ENCODE data around the gene LRMDA.

LRMDA gene

DNA sequence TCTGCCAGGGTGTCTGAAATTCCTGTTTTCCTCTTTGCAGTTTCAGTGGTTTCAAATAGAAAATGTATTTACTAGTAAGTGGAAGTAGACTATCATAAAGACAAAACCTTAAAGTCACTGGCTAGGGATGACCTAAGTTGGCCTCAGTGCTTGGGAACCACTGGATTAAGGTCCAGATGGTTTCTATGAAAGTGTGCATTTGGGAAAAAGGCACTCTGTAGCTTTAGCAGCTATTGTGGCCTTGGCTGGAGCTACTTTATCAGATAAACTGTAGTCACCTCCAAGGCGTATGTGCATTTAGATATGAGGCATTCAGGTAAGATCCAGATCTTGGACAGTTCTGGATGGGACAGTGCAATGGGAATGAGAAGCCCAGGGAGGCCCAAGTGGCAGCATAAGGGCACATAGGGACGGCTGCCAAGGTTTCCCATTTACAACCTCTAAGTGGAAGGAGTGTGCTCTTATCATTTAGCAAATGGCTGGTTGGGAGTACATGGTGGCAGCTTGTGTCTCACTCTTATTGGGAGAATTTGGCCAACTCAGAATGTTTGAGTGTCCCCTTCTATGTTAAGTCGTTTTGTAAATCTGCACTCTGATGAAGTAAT lies 185.6 kb downstream of the LRMDA start:
- Histone ChIP-seq H3K4me3 (ENCODE audit: insufficient read depth in 1 of 2, low read depth in 1 of 2, low read length in 2 of 2) (no peak overlapping the region), H3K4me1 (ENCODE audit: control insufficient read depth, insufficient read depth, low read depth, low read length) (no peaks in the 10 kb centered on the region), H3K36me3 (ENCODE audit: control insufficient read depth in 1 of 2, insufficient read depth in 2 of 2, low read depth in 1 of 2, low read length in 2 of 2) (no peaks in the 10 kb centered on the region), H2BK5ac (ENCODE audit: low read depth, low read length, poor library complexity, severe bottlenecking) (no peak overlapping the region), H4K8ac (ENCODE audit: low read length) (no peak overlapping the region), H3K4me2 (ENCODE audit: low read length, poor library complexity, severe bottlenecking) (no peak overlapping the region), H3K27ac (ENCODE audit: low read length, poor library complexity, severe bottlenecking) (no peak overlapping the region), H2BK12ac (ENCODE audit: low read length in 2 of 2) (no peak overlapping the region), H2AFZ (ENCODE audit: low read depth, low read length) (no peak overlapping the region), H3K23ac (ENCODE audit: low read length in 2 of 2) (no peak overlapping the region), H3K27me3 (ENCODE audit: control insufficient read depth in 1 of 2, insufficient read depth in 1 of 2, low read length in 2 of 2) (peaks cover 0 to 25% of the 10 kb centered on the region in 2 experiments), H4K91ac (ENCODE audit: low read length) (no peak overlapping the region), H2AK5ac (ENCODE audit: low read length, severe bottlenecking) (no peak overlapping the region), H2BK15ac (ENCODE audit: low read depth, poor library complexity, severe bottlenecking) (no peak overlapping the region), H3K18ac (ENCODE audit: low read depth in 1 of 2, low read length in 2 of 2) (no peak overlapping the region), H3K9ac (ENCODE audit: low read length) (no peak overlapping the region), H2BK120ac (ENCODE audit: low read depth, low read length) (no peak overlapping the region), H3K9me3 (ENCODE audit: control insufficient read depth, low read length) (no peaks in the 10 kb centered on the region), H3K79me1 (replicated peaks; ENCODE audit: low read length, poor library complexity, severe bottlenecking) (no peaks in the 10 kb centered on the region), H3K4ac (ENCODE audit: low read depth in 1 of 2, low read length in 2 of 2) (no peak overlapping the region), H3K14ac (ENCODE audit: low read length in 2 of 2) (no peak overlapping the region)
- DNase-seq = no peak
- WGBS = 94% methylated on average over 3 of the region's 3 CpGs

GRCh38 chr10:75617485-75618155 lies 186.2 kb downstream of the LRMDA start:
- H2BK5ac ChIP-seq (ENCODE audit: low read depth, low read length, poor library complexity, severe bottlenecking) = no peak overlapping the region
- no peak overlapping the region for H3K9ac ChIP-seq (ENCODE audit: low read length)
- WGBS = 98% methylated on average over 2 of the region's 4 CpGs
- no peak overlapping the region for H4K91ac ChIP-seq (ENCODE audit: low read length)
- H3K4me1 ChIP-seq (ENCODE audit: control insufficient read depth, insufficient read depth, low read depth, low read length) = no peaks in the 10 kb centered on the region
- no peak overlapping the region for H3K23ac ChIP-seq (ENCODE audit: low read length in 2 of 2)
- no peak overlapping the region for H3K27ac ChIP-seq (ENCODE audit: low read length, poor library complexity, severe bottlenecking)
- no peaks in the 10 kb centered on the region for H3K9me3 ChIP-seq (ENCODE audit: control insufficient read depth, low read length)
- no peak overlapping the region for H3K14ac ChIP-seq (ENCODE audit: low read length in 2 of 2)
- H2BK15ac ChIP-seq (ENCODE audit: low read depth, poor library complexity, severe bottlenecking) = no peak overlapping the region
- H2BK120ac ChIP-seq (ENCODE audit: low read depth, low read length) = no peak overlapping the region
- no peak overlapping the region for H2BK12ac ChIP-seq (ENCODE audit: low read length in 2 of 2)
- H2AK5ac ChIP-seq (ENCODE audit: low read length, severe bottlenecking) = no peak overlapping the region
- no peak overlapping the region for H3K4me2 ChIP-seq (ENCODE audit: low read length, poor library complexity, severe bottlenecking)
- no peak overlapping the region for H4K8ac ChIP-seq (ENCODE audit: low read length)
- peaks cover 0 to 25% of the 10 kb centered on the region in 2 experiments for H3K27me3 ChIP-seq (ENCODE audit: control insufficient read depth in 1 of 2, insufficient read depth in 1 of 2, low read length in 2 of 2)
- no peak overlapping the region for H3K18ac ChIP-seq (ENCODE audit: low read depth in 1 of 2, low read length in 2 of 2)
- no peak overlapping the region for H2AFZ ChIP-seq (ENCODE audit: low read depth, low read length)
- H3K4ac ChIP-seq (ENCODE audit: low read depth in 1 of 2, low read length in 2 of 2) = no peak overlapping the region
- no peaks in the 10 kb centered on the region for H3K79me1 ChIP-seq (replicated peaks; ENCODE audit: low read length, poor library complexity, severe bottlenecking)
- no peak overlapping the region for H3K4me3 ChIP-seq (ENCODE audit: insufficient read depth in 1 of 2, low read depth in 1 of 2, low read length in 2 of 2)
- no peaks in the 10 kb centered on the region for H3K36me3 ChIP-seq (ENCODE audit: control insufficient read depth in 1 of 2, insufficient read depth in 2 of 2, low read depth in 1 of 2, low read length in 2 of 2)
- no peak for DNase-seq

DNA sequence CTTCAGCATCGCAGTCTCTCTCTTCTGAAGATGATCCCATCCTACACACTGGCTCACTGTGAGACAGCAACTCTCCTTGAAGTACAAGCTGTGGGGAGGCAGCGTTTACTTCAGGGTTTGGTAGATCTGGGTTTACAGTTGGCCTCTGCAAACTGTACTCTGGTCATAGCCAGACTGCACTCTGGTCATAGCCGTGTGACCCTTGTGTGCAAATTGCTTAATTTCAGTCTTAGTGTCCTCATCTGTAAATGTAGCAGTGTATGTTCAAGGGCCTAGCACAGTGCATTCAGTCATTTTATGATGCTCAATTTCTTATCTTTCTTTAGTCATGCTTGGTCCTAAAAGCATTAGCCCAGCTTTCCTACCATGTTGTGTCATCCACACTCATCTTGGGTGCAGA lies 188.2 kb downstream of the LRMDA start:
- Histone ChIP-seq H4K8ac (ENCODE audit: low read length) (no peak overlapping the region), H2BK120ac (ENCODE audit: low read depth, low read length) (no peak overlapping the region), H2AFZ (ENCODE audit: low read depth, low read length) (no peak overlapping the region), H3K14ac (ENCODE audit: low read length in 2 of 2) (no peak overlapping the region), H2BK15ac (ENCODE audit: low read depth, poor library complexity, severe bottlenecking) (no peak overlapping the region), H2BK5ac (ENCODE audit: low read depth, low read length, poor library complexity, severe bottlenecking) (no peak overlapping the region), H3K27me3 (ENCODE audit: control insufficient read depth in 1 of 2, insufficient read depth in 1 of 2, low read length in 2 of 2) (peaks cover 0 to 10% of the 10 kb centered on the region in 2 experiments), H3K4me1 (ENCODE audit: control insufficient read depth, insufficient read depth, low read depth, low read length) (no peaks in the 10 kb centered on the region), H2BK12ac (ENCODE audit: low read length in 2 of 2) (no peak overlapping the region), H3K4me2 (ENCODE audit: low read length, poor library complexity, severe bottlenecking) (no peak overlapping the region), H3K23ac (ENCODE audit: low read length in 2 of 2) (no peak overlapping the region), H3K27ac (ENCODE audit: low read length, poor library complexity, severe bottlenecking) (no peak overlapping the region), H3K4ac (ENCODE audit: low read depth in 1 of 2, low read length in 2 of 2) (no peak overlapping the region), H3K9me3 (ENCODE audit: control insufficient read depth, low read length) (no peaks in the 10 kb centered on the region), H3K9ac (ENCODE audit: low read length) (no peak overlapping the region), H3K36me3 (ENCODE audit: control insufficient read depth in 1 of 2, insufficient read depth in 2 of 2, low read depth in 1 of 2, low read length in 2 of 2) (no peaks in the 10 kb centered on the region), H4K91ac (ENCODE audit: low read length) (no peak overlapping the region), H2AK5ac (ENCODE audit: low read length, severe bottlenecking) (no peak overlapping the region), H3K79me1 (replicated peaks; ENCODE audit: low read length, poor library complexity, severe bottlenecking) (no peaks in the 10 kb centered on the region), H3K18ac (ENCODE audit: low read depth in 1 of 2, low read length in 2 of 2) (no peak overlapping the region), H3K4me3 (ENCODE audit: insufficient read depth in 1 of 2, low read depth in 1 of 2, low read length in 2 of 2) (no peak overlapping the region)
- 92% methylated on average over 2 of the region's 3 CpGs for WGBS
- no peak for DNase-seq

- no peak for DNase-seq
- Histone ChIP-seq H3K23ac (ENCODE audit: low read length in 2 of 2) (no peak overlapping the region), H3K36me3 (ENCODE audit: control insufficient read depth in 1 of 2, insufficient read depth in 2 of 2, low read depth in 1 of 2, low read length in 2 of 2) (no peaks in the 10 kb centered on the region)
Observed at GRCh38 chr10:75620356-75620755, 188.9 kb downstream of the LRMDA start.

More at GRCh38 chr10:75620356-75620755, 188.9 kb downstream of the LRMDA start:
- no peak overlapping the region for H2BK5ac ChIP-seq (ENCODE audit: low read depth, low read length, poor library complexity, severe bottlenecking)
- H3K4me1 ChIP-seq (ENCODE audit: control insufficient read depth, insufficient read depth, low read depth, low read length) = no peaks in the 10 kb centered on the region
- no peak overlapping the region for H2BK15ac ChIP-seq (ENCODE audit: low read depth, poor library complexity, severe bottlenecking)
- no peak overlapping the region for H3K4me3 ChIP-seq (ENCODE audit: insufficient read depth in 1 of 2, low read depth in 1 of 2, low read length in 2 of 2)
- H2AK5ac ChIP-seq (ENCODE audit: low read length, severe bottlenecking) = no peak overlapping the region
- H4K8ac ChIP-seq (ENCODE audit: low read length) = no peak overlapping the region
- H3K9ac ChIP-seq (ENCODE audit: low read length) = no peak overlapping the region
- no peak overlapping the region for H3K4me2 ChIP-seq (ENCODE audit: low read length, poor library complexity, severe bottlenecking)
- H3K14ac ChIP-seq (ENCODE audit: low read length in 2 of 2) = no peak overlapping the region
- no peak overlapping the region for H2BK12ac ChIP-seq (ENCODE audit: low read length in 2 of 2)
- no peak overlapping the region for H3K27ac ChIP-seq (ENCODE audit: low read length, poor library complexity, severe bottlenecking)
- no peak overlapping the region for H2AFZ ChIP-seq (ENCODE audit: low read depth, low read length)
- no peak overlapping the region for H3K4ac ChIP-seq (ENCODE audit: low read depth in 1 of 2, low read length in 2 of 2)
- H3K27me3 ChIP-seq (ENCODE audit: control insufficient read depth in 1 of 2, insufficient read depth in 1 of 2, low read length in 2 of 2) = peaks cover 0 to 11% of the 10 kb centered on the region in 2 experiments
- H3K18ac ChIP-seq (ENCODE audit: low read depth in 1 of 2, low read length in 2 of 2) = no peak overlapping the region
- no peak overlapping the region for H4K91ac ChIP-seq (ENCODE audit: low read length)
- no peaks in the 10 kb centered on the region for H3K9me3 ChIP-seq (ENCODE audit: control insufficient read depth, low read length)
- H3K79me1 ChIP-seq (replicated peaks; ENCODE audit: low read length, poor library complexity, severe bottlenecking) = no peaks in the 10 kb centered on the region
- no peak overlapping the region for H2BK120ac ChIP-seq (ENCODE audit: low read depth, low read length)

Measured in mesenchymal stem cell (in vitro differentiated cells and primary cell).